Brain microvascular endothelial cell (primary cell): Measurements from ENCODE around the gene UBE2J1.
"Not testable (repeated sequence)": the region's sequence is repeated elsewhere in the genome, so short reads cannot be mapped to it uniquely, and the experiment has no call there.

Experiments used
- DNase-seq: peaks from one replicate; pipeline ENCODE4 v3.0.0-alpha.2; 2020
- H3K27ac ChIP-seq: fragments of 250-450 bp; sonication (Bioruptor Pico); 2 replicates; pipeline ENCODE4 v1.5.1; 2020; ENCODE audit warnings: mild to moderate bottlenecking, moderate library complexity
- H3K27me3 ChIP-seq: fragments of 250-450 bp; sonication (Bioruptor Pico); replicated peaks from 2 replicates; pipeline ENCODE4 v1.5.1; 2020; ENCODE audit warnings: mild to moderate bottlenecking
- H3K36me3 ChIP-seq: fragments of 250-450 bp; sonication (Bioruptor Pico); replicated peaks from 2 replicates; pipeline ENCODE4 v1.5.1; 2020; ENCODE audit warnings: mild to moderate bottlenecking
- H3K4me3 ChIP-seq: 2 replicates; pipeline ENCODE4 v1.5.1; 2011; ENCODE audit warnings: low read depth, mild to moderate bottlenecking, control low read depth, low read length, moderate library complexity
- CTCF ChIP-seq: IDR thresholded peaks from 2 replicates; pipeline ENCODE4 v1.5.1; 2011; ENCODE audit warnings: low read depth, mild to moderate bottlenecking, moderate library complexity, low read length, control low read depth, inconsistent platforms; ENCODE audit errors: missing control alignments
- in situ Hi-C: cut with HindIII; loops from 2 replicates; pipeline ENCODE4 v1.10.0; 2017; ENCODE audit warnings: low sequenced_read_pairs, low pct_ligation_motif_present

Gene UBE2J1

GRCh38 chr6:89298680-89299465, 53.6 kb downstream of the UBE2J1 start:
- DNase-seq = peak; percentile 15
- Histone ChIP-seq H3K27me3 (peaks cover 19% of the 10 kb centered on the region), H3K27ac (no peak overlapping the region), H3K36me3 (no peaks in the 10 kb centered on the region), H3K4me3 (no peak overlapping the region)
- in situ Hi-C loops = no loop called here
- TF ChIP-seq CTCF = no peak

GRCh38 chr6:89297695-89298351, 54.7 kb downstream of the UBE2J1 start:
- Histone ChIP-seq H3K36me3 (no peaks in the 10 kb centered on the region), H3K27me3 (peaks cover 19% of the 10 kb centered on the region), H3K27ac (no peak overlapping the region), H3K4me3 (no peak overlapping the region)
- TF ChIP-seq CTCF = no peak
- in situ Hi-C loops = no loop called here
- DNase-seq = peak; percentile 97

- H3K27ac ChIP-seq = no peak overlapping the region
- peaks cover 20% of the 10 kb centered on the region for H3K27me3 ChIP-seq
- DNase-seq = no peak
- TF ChIP-seq CTCF = no peak
- H3K36me3 ChIP-seq = no peaks in the 10 kb centered on the region
- in situ Hi-C loops = no loop called here
- H3K4me3 ChIP-seq = no peak overlapping the region
These were observed 56.5 kb downstream of the UBE2J1 start for GRCh38 chr6:89295981-89296380.

- H3K36me3 ChIP-seq, H3K4me3 ChIP-seq, in situ Hi-C loops, H3K27ac ChIP-seq, DNase-seq: not testable (repeated sequence)
- peaks cover 19% of the 10 kb centered on the region for H3K27me3 ChIP-seq
These were observed 57.4 kb downstream of the UBE2J1 start for GRCh38 chr6:89295116-89295515.

- no peaks in the 10 kb centered on the region for H3K36me3 ChIP-seq
- H3K27me3 ChIP-seq = peaks cover 23% of the 10 kb centered on the region
- in situ Hi-C loops = no loop called here
- H3K4me3 ChIP-seq = no peak overlapping the region
- no peak overlapping the region for H3K27ac ChIP-seq
- no peak for DNase-seq
- no peak for TF ChIP-seq CTCF
These were observed 61.2 kb downstream of the UBE2J1 start for GRCh38 chr6:89291256-89291819.

- no peak overlapping the region for H3K27ac ChIP-seq
- in situ Hi-C loops = no loop called here
- no peak overlapping the region for H3K4me3 ChIP-seq
- no peaks in the 10 kb centered on the region for H3K36me3 ChIP-seq
- TF ChIP-seq CTCF = no peak
- DNase-seq = no peak
- H3K27me3 ChIP-seq = peaks cover 17% of the 10 kb centered on the region
These were observed 61.9 kb downstream of the UBE2J1 start for GRCh38 chr6:89290401-89291155.
